ENCODE measurements around the gene RPS26. TPM values are rescaled to one million over a fixed set of nuclear protein-coding genes. Genes with fewer than 3 reads are reported as not detected.
A peak's percentile ranks its signal among the peaks of the same experiment; 100 is the strongest.

Gene RPS26
- total and polyA plus RNA-seq, 12 donors: 6.9 to 1,370 (median 21.4) TPM

GRCh38 chr12:56086608-56087007, 44.9 kb downstream of the RPS26 start:
- Histone ChIP-seq H3K9me3 (no peaks in the 10 kb centered on the region), H3K4me3 (no peak overlapping the region), H3K4me1 (peaks cover 0 to 13% (median 0%) of the 10 kb centered on the region in 9 donors), H3K27me3 (peaks cover 0 to 10% (median 0%) of the 10 kb centered on the region in 7 donors), H3K27ac (no peak overlapping the region), H3K36me3 (no peaks in the 10 kb centered on the region)
- DNase-seq: no peak
- ATAC-seq: no peak
- intact Hi-C loops (cut with DNase I): no loop called here
- no peak for TF ChIP-seq CTCF (IDR thresholded peaks at IDR 0.05)
- 79 to 80% methylated on average over 6 of the region's 6 CpGs for WGBS, 2 donors

GRCh38 chr12:56087220-56087619, 45.5 kb downstream of the RPS26 start:
- TF ChIP-seq CTCF (IDR thresholded peaks at IDR 0.05): no peak
- H3K27me3 ChIP-seq: peaks cover 0 to 4% (median 0%) of the 10 kb centered on the region in 7 donors
- no peaks in the 10 kb centered on the region for H3K9me3 ChIP-seq
- H3K4me1 ChIP-seq: peaks cover 0 to 13% (median 0%) of the 10 kb centered on the region in 9 donors
- intact Hi-C loops (cut with DNase I): no loop called here
- DNase-seq (peak; percentile 81), ATAC-seq (peak; percentile 83 to 98 (median 94))
- peak overlapping the region in 8 of 10 donors; percentile 6 to 80 (median 52) for H3K27ac ChIP-seq
- WGBS, 2 donors: 41 to 53% methylated on average over 6 of the region's 6 CpGs
- no peak overlapping the region for H3K4me3 ChIP-seq
- no peaks in the 10 kb centered on the region for H3K36me3 ChIP-seq

Other genes starting within 250 kb of the RPS26 start
- gene SARNP, start 224.2 kb upstream of the RPS26 start, total RNA-seq: 10 to 100 TPM; 47.5 to 58.0 (median 53.2) TPM
- gene SARNP, start 224.2 kb upstream of the RPS26 start, polyA plus RNA-seq: 100 to 1,000 TPM in 1 of 2 donors, 10 to 100 TPM in 1; 90.3 to 136 TPM
- gene ORMDL2, start 223.9 kb upstream of the RPS26 start, total RNA-seq: 10 to 100 TPM; 10.3 to 36.9 (median 17.4) TPM
- gene ORMDL2, start 223.9 kb upstream of the RPS26 start, polyA plus RNA-seq: 10 to 100 TPM; 33.7 to 82.9 TPM
- 10 to 100 TPM; 12.5 to 20.8 (median 17.0) TPM for gene DNAJC14, start 212.3 kb upstream of the RPS26 start, total RNA-seq
- gene DNAJC14, start 212.3 kb upstream of the RPS26 start, polyA plus RNA-seq: 10 to 100 TPM in 1 of 2 donors, 1 to 10 TPM in 1; 7.9 to 15.7 TPM
- gene MMP19, start 199.0 kb upstream of the RPS26 start, total RNA-seq: 10 to 100 TPM in 2 of 10 donors, 1 to 10 TPM in 4, under 1 TPM in 4; 0.72 to 11.5 (median 1.8) TPM
- gene MMP19, start 199.0 kb upstream of the RPS26 start, polyA plus RNA-seq: 1 to 10 TPM; 4.3 to 6.0 TPM
- gene PYM1, start 114.0 kb upstream of the RPS26 start, total RNA-seq: 10 to 100 TPM; 10.9 to 19.6 (median 16.7) TPM
- 10 to 100 TPM; 20.4 to 48.6 TPM for gene PYM1, start 114.0 kb upstream of the RPS26 start, polyA plus RNA-seq
- 10 to 100 TPM in 3 of 10 donors, 1 to 10 TPM in 7; 4.6 to 15.5 (median 7.0) TPM for gene DGKA, start 110.8 kb upstream of the RPS26 start, total RNA-seq
- 10 to 100 TPM in 1 of 2 donors, 1 to 10 TPM in 1; 6.4 to 17.3 TPM for gene DGKA, start 110.8 kb upstream of the RPS26 start, polyA plus RNA-seq
- gene PMEL, start 75.9 kb upstream of the RPS26 start, total RNA-seq: 1 to 10 TPM in 2 of 10 donors, under 1 TPM in 8; 0.26 to 1.3 (median 0.58) TPM
- gene PMEL, start 75.9 kb upstream of the RPS26 start, polyA plus RNA-seq: under 1 TPM; 0.49 to 0.66 TPM
- 10 to 100 TPM in 4 of 10 donors, 1 to 10 TPM in 6; 5.1 to 15.2 (median 8.4) TPM for gene CDK2, start 75.1 kb upstream of the RPS26 start, total RNA-seq
- gene CDK2, start 75.1 kb upstream of the RPS26 start, polyA plus RNA-seq: 10 to 100 TPM in 1 of 2 donors, 1 to 10 TPM in 1; 6.9 to 18.4 TPM
- gene RAB5B, start 67.8 kb upstream of the RPS26 start, total RNA-seq: 100 to 1,000 TPM; 107 to 137 (median 122) TPM
- 10 to 100 TPM; 35.3 to 62.4 TPM for gene RAB5B, start 67.8 kb upstream of the RPS26 start, polyA plus RNA-seq
- gene SUOX, start 44.6 kb upstream of the RPS26 start, total RNA-seq: 10 to 100 TPM; 28.2 to 44.8 (median 31.4) TPM
- gene SUOX, start 44.6 kb upstream of the RPS26 start, polyA plus RNA-seq: 10 to 100 TPM; 23.2 to 23.9 TPM
- 10 to 100 TPM in 1 of 10 donors, 1 to 10 TPM in 9; 5.2 to 10.1 (median 7.3) TPM for gene IKZF4, start 20.9 kb upstream of the RPS26 start, total RNA-seq
- gene IKZF4, start 20.9 kb upstream of the RPS26 start, polyA plus RNA-seq: 1 to 10 TPM; 1.6 to 3.7 TPM
- 1 to 10 TPM in 9 of 10 donors, under 1 TPM in 1; 0.80 to 6.1 (median 2.9) TPM for gene ERBB3, start 38.2 kb downstream of the RPS26 start, total RNA-seq
- 1 to 10 TPM; 2.1 to 7.8 TPM for gene ERBB3, start 38.2 kb downstream of the RPS26 start, polyA plus RNA-seq
- gene PA2G4, start 62.6 kb downstream of the RPS26 start, total RNA-seq: 10 to 100 TPM; 64.3 to 91.9 (median 71.5) TPM
- gene PA2G4, start 62.6 kb downstream of the RPS26 start, polyA plus RNA-seq: 100 to 1,000 TPM in 1 of 2 donors, 10 to 100 TPM in 1; 79.4 to 148 TPM
- 1,000 to 10,000 TPM; 1,835 to 2,619 (median 2,004) TPM for gene RPL41, start 74.7 kb downstream of the RPS26 start, total RNA-seq
- 1,000 to 10,000 TPM in 1 of 2 donors, 100 to 1,000 TPM in 1; 475 to 5,263 TPM for gene RPL41, start 74.7 kb downstream of the RPS26 start, polyA plus RNA-seq
- gene ZC3H10, start 76.3 kb downstream of the RPS26 start, total RNA-seq: 1 to 10 TPM; 3.6 to 5.8 (median 4.9) TPM
- 1 to 10 TPM; 2.1 to 3.4 TPM for gene ZC3H10, start 76.3 kb downstream of the RPS26 start, polyA plus RNA-seq
- gene ESYT1, start 86.3 kb downstream of the RPS26 start, total RNA-seq: 10 to 100 TPM; 28.8 to 47.5 (median 31.9) TPM
- 10 to 100 TPM; 20.9 to 57.3 TPM for gene ESYT1, start 86.3 kb downstream of the RPS26 start, polyA plus RNA-seq
- gene MYL6B, start 110.7 kb downstream of the RPS26 start, total RNA-seq: 10 to 100 TPM; 39.8 to 61.9 (median 49.9) TPM
- 10 to 100 TPM; 31.9 to 64.0 TPM for gene MYL6B, start 110.7 kb downstream of the RPS26 start, polyA plus RNA-seq
- 1,000 to 10,000 TPM in 1 of 10 donors, 100 to 1,000 TPM in 9; 355 to 1,188 (median 413) TPM for gene MYL6, start 116.4 kb downstream of the RPS26 start, total RNA-seq
- gene MYL6, start 116.4 kb downstream of the RPS26 start, polyA plus RNA-seq: 1,000 to 10,000 TPM in 1 of 2 donors, 100 to 1,000 TPM in 1; 670 to 2,127 TPM
- 10 to 100 TPM; 56.2 to 81.9 (median 62.8) TPM for gene SMARCC2, start 147.6 kb downstream of the RPS26 start, total RNA-seq
- 10 to 100 TPM; 16.2 to 28.8 TPM for gene SMARCC2, start 147.6 kb downstream of the RPS26 start, polyA plus RNA-seq
- gene RNF41, start 180.0 kb downstream of the RPS26 start, total RNA-seq: 10 to 100 TPM; 43.6 to 66.3 (median 47.0) TPM
- gene RNF41, start 180.0 kb downstream of the RPS26 start, polyA plus RNA-seq: 10 to 100 TPM in 1 of 2 donors, 1 to 10 TPM in 1; 7.0 to 27.0 TPM
- 10 to 100 TPM; 16.2 to 25.3 (median 20.4) TPM for gene NABP2, start 182.4 kb downstream of the RPS26 start, total RNA-seq
- 10 to 100 TPM; 13.5 to 27.7 TPM for gene NABP2, start 182.4 kb downstream of the RPS26 start, polyA plus RNA-seq
- gene SLC39A5, start 188.1 kb downstream of the RPS26 start, total RNA-seq: not detected
- gene SLC39A5, start 188.1 kb downstream of the RPS26 start, polyA plus RNA-seq: under 1 TPM; 0.20 to 0.59 TPM
- 10 to 100 TPM; 22.2 to 30.9 (median 26.5) TPM for gene ANKRD52, start 216.5 kb downstream of the RPS26 start, total RNA-seq
- gene ANKRD52, start 216.5 kb downstream of the RPS26 start, polyA plus RNA-seq: 10 to 100 TPM; 10.2 to 10.8 TPM
- 100 to 1,000 TPM in 9 of 10 donors, 10 to 100 TPM in 1; 55.5 to 258 (median 147) TPM for gene COQ10A, start 225.0 kb downstream of the RPS26 start, total RNA-seq
- 100 to 1,000 TPM; 101 to 245 TPM for gene COQ10A, start 225.0 kb downstream of the RPS26 start, polyA plus RNA-seq